Gastroesophageal sphincter (tissue), 4 donors: Measurements from ENCODE around the gene CACNA1I. TPM values are rescaled to one million over a fixed set of nuclear protein-coding genes. Genes with fewer than 3 reads are reported as not detected.

ENCODE experiments used
- ATAC-seq: fragments of 150-250 bp; one replicate; pipeline ENCODE4 v1.9.1; 2016; ENCODE audit warnings: mild to moderate bottlenecking, moderate library complexity
- H3K27ac ChIP-seq, 4 donors: fragments of 200-600 bp; sonication (generic) in 3 of 4; 1 replicate in 3 of 4; 2 replicates in 1 of 4; pipeline ENCODE4 v1.5.1; 2016 to 2019
- H3K27me3 ChIP-seq: fragments of 200-600 bp; sonication (generic); one replicate; pipeline ENCODE4 v1.5.1; 2019
- H3K36me3 ChIP-seq, 2 donors: fragments of 200-600 bp; sonication (generic); one replicate each; pipeline ENCODE4 v1.5.1; 2019; ENCODE audit warnings: control low read depth in 1 of 2
- H3K4me1 ChIP-seq, 3 donors: fragments of 200-600 bp; sonication (generic); 1 replicate in 2 of 3; 2 replicates in 1 of 3; pipeline ENCODE4 v1.5.1; 2016 to 2019; ENCODE audit warnings: control low read depth in 2 of 3
- H3K4me3 ChIP-seq, 2 donors: fragments of 200-600 bp; sonication (generic); one replicate each; pipeline ENCODE4 v1.5.1; 2019; ENCODE audit warnings: mild to moderate bottlenecking in 1 of 2, moderate library complexity in 1 of 2
- H3K9me3 ChIP-seq, 3 donors: fragments of 200-600 bp; sonication (generic); one replicate each; pipeline ENCODE4 v1.5.1; 2017 to 2019; ENCODE audit warnings: control low read depth in 2 of 3
- CTCF ChIP-seq, 4 experiments: fragments of 200-600 bp in 2 of 4; fragments of 450-650 bp in 2 of 4; sonication (generic) in 1 of 4; IDR thresholded peaks; one replicate each; pipeline ENCODE4 v1.5.1; 2017 to 2019; ENCODE audit warnings: antibody characterized with exemption in 4 of 4, mild to moderate bottlenecking in 2 of 4, moderate library complexity in 2 of 4
- EP300 ChIP-seq: sonication (generic); formaldehyde crosslinking; IDR thresholded peaks from one replicate; pipeline ENCODE4 v1.6.1; 2017; ENCODE audit warnings: antibody characterized with exemption, mild to moderate bottlenecking
- POLR2A ChIP-seq, 2 donors: fragments of 450-650 bp; IDR thresholded peaks; one replicate each; pipeline ENCODE4 v1.6.1; 2017; ENCODE audit warnings: antibody characterized with exemption in 2 of 2, mild to moderate bottlenecking in 2 of 2, moderate library complexity in 1 of 2
- POLR2AphosphoS5 ChIP-seq: sonication (generic); formaldehyde crosslinking; IDR thresholded peaks from one replicate; pipeline ENCODE4 v1.6.1; 2017; ENCODE audit warnings: antibody characterized with exemption
- WGBS, 2 donors: methylation state at CpG; one replicate each; pipeline ENCODE4 v1.1.5; 2018; ENCODE audit warnings: low coverage in 1 of 2; 5-methylcytosine and 5-hydroxymethylcytosine counted together
- total RNA-seq, 4 donors: library from RNA; depleted of rRNA; stranded (reverse); fragments of >200 nt; gene quantifications; one replicate each; pipeline ENCODE4 v1.1.0, GENCODE V29; 2016

CACNA1I gene
- total RNA-seq, 4 donors from 2014 or later = 0.04 to 0.54 (median 0.11) TPM

GRCh38 chr22:39707351-39707750 lies 136.8 kb downstream of the CACNA1I start:
- no peak for ATAC-seq
- Histone ChIP-seq H3K4me3 (no peak overlapping the region), H3K27ac (no peak overlapping the region), H3K36me3 (no peaks in the 10 kb centered on the region), H3K4me1 (peaks cover 0 to 19% (median 9%) of the 10 kb centered on the region in 3 donors), H3K27me3 (peaks cover 57% of the 10 kb centered on the region), H3K9me3 (no peaks in the 10 kb centered on the region)
- WGBS, 2 donors = no CpG with 5 or more reads among the region's 5 CpGs
- TF ChIP-seq POLR2A (IDR thresholded peaks at IDR 0.05) (no peak), EP300 (no peak), CTCF (IDR thresholded peaks at IDR 0.05) (no peak), POLR2AphosphoS5 (no peak)

- Histone ChIP-seq H3K9me3 (no peaks in the 10 kb centered on the region), H3K36me3 (no peaks in the 10 kb centered on the region), H3K4me3 (no peak overlapping the region), H3K4me1 (peaks cover 0 to 19% (median 9%) of the 10 kb centered on the region in 3 donors), H3K27ac (no peak overlapping the region), H3K27me3 (peaks cover 62% of the 10 kb centered on the region)
- TF ChIP-seq CTCF (IDR thresholded peaks at IDR 0.05) (no peak), POLR2AphosphoS5 (no peak), POLR2A (IDR thresholded peaks at IDR 0.05) (no peak), EP300 (no peak)
- WGBS, 2 donors = 49% methylated on average over 3 of the region's 5 CpGs; no CpG with 5 or more reads in 1 of the 2 donors
- no peak for ATAC-seq
These were observed 137.3 kb downstream of the CACNA1I start for GRCh38 chr22:39707816-39708215.

- Histone ChIP-seq H3K4me1 (peaks cover 0 to 5% (median 0%) of the 10 kb centered on the region in 3 donors), H3K9me3 (no peaks in the 10 kb centered on the region), H3K27ac (no peak overlapping the region), H3K27me3 (peaks cover 56% of the 10 kb centered on the region), H3K4me3 (no peak overlapping the region), H3K36me3 (no peaks in the 10 kb centered on the region)
- ATAC-seq = no peak
- TF ChIP-seq EP300 (no peak), CTCF (IDR thresholded peaks at IDR 0.05) (no peak), POLR2AphosphoS5 (no peak), POLR2A (IDR thresholded peaks at IDR 0.05) (no peak)
- 28 to 47% methylated on average over 2 to 10 of the region's 15 CpGs for WGBS, 2 donors
These were observed 140.0 kb downstream of the CACNA1I start for GRCh38 chr22:39710380-39711150.

GRCh38 chr22:39712081-39712480 lies 141.5 kb downstream of the CACNA1I start:
- Histone ChIP-seq H3K27me3 (peaks cover 43% of the 10 kb centered on the region), H3K4me1 (peaks cover 0 to 5% (median 0%) of the 10 kb centered on the region in 3 donors), H3K36me3 (no peaks in the 10 kb centered on the region), H3K27ac (no peak overlapping the region), H3K4me3 (no peak overlapping the region), H3K9me3 (no peaks in the 10 kb centered on the region)
- TF ChIP-seq CTCF (IDR thresholded peaks at IDR 0.05) (no peak), POLR2AphosphoS5 (no peak), EP300 (no peak), POLR2A (IDR thresholded peaks at IDR 0.05) (no peak)
- ATAC-seq = no peak
- 67% methylated on average over 1 of the region's 1 CpG; no CpG with 5 or more reads in 1 of the 2 donors for WGBS, 2 donors
